GM19099 (cell line): ENCODE results near the gene RPTOR.

Experiments used
- POLR2A ChIP-seq: IDR thresholded peaks from 3 replicates; pipeline ENCODE4 v1.6.1; 2011; ENCODE audit warnings: low read depth; ENCODE audit not compliant: insufficient read length; ENCODE audit errors: extremely low read depth

Gene RPTOR

GRCh38 chr17:80878876-80879722 is 334.5 kb downstream of the RPTOR start:
- TF ChIP-seq POLR2A = no peak

GRCh38 chr17:80879723-80880647 is 335.3 kb downstream of the RPTOR start:
- TF ChIP-seq POLR2A = no peak

DNA sequence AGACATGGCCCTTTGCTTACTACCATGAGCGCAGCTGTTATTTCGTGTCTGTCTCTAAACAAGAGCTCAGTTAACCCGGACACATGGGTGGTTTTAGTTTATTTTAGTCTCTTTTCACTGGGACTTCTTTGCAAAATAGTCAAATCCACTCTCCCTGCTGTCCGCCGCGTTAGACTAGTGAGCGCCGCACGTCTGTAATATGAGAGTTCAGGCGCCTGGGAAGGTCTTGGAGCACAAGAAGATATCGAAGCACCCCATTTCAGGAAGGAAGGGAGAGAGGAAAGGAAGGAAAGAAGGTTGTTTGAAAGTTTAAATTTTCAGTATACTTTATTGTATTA is 336.0 kb downstream of the RPTOR start:
- TF ChIP-seq POLR2A = no peak

- TF ChIP-seq POLR2A = no peak
These were observed 336.7 kb downstream of the RPTOR start for GRCh38 chr17:80881306-80881705.

- TF ChIP-seq POLR2A = no peak
These were observed 337.7 kb downstream of the RPTOR start for GRCh38 chr17:80882323-80882722.

DNA sequence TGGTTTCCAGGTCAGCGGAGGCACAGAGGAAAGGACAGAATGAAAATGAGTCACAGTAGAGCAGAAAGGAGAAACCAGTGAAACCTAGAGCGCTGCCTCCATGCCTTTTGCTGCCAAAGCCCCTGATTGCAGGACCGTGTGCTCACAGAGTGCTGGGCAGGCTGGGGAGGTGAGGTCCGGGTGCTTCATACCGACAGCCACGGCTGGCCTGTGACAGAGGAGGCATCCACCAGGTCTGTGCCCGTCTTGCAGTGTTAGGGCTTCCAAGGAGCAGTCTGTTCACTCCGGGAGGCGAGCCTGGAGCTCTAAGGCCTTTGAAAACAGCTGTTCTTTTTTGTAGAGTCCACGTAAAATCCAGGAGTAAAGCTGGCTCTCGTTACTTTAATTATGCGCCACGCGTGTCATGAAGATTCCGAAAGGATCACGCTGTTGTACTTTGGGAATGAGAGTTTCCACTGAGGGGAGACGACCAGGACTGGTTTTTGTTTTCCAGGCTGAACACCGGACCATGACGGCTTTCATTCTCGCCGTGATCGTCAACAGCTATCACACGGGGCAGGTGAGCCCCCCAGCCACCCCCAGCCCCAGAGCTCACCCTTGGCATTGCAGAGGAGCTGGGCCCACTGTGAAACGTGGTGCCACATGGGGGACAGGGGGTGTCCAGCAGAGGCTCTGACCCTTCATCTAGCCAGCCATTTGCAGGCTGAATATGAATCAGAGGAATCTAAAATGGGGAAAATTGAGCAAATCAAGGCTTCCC is 338.5 kb downstream of the RPTOR start:
- TF ChIP-seq POLR2A = no peak

DNA sequence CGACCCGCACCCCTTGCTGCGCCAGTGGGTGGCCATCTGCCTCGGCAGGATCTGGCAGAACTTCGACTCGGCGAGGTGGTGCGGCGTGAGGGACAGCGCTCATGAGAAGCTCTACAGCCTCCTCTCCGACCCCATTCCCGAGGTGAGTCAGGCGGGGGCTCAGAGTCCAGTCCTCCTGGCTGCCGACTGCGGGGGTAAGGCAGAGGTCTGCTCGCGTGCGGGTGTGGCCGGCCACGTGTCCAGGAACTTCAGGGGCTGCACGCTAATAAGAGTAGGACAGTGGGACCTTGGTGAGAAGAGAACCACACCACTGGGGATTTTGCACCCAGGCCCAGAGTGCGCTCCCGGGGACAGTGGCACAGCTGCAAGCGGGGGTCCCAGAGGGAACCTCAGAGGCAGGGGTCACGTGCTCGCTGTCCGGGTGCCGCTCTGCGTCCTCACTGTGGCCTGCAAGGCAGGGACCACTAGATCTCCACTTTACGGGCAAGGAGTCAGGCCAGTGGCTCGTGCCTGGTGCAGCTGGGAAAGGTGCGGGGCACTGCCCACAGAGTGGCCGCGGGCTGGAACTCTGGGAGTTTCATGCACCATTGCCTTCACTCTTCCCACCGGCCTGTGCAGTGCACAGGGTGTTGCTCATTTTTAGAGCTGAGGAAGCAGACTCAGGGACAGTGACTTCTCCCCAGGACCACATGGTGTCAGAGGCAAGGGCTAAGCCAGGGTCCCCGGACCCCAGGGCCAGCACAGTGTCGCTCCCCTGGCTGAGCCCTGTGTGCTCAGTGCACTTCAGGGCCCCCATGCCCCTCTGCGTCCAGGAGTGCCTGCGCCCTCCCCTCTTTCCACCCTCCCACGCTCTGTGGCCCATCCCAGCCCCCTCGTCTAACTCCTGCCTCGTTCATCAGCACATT is 339.4 kb downstream of the RPTOR start:
- no peak for TF ChIP-seq POLR2A

- TF ChIP-seq POLR2A = no peak
These were observed 340.2 kb downstream of the RPTOR start for GRCh38 chr17:80884811-80885210.

DNA sequence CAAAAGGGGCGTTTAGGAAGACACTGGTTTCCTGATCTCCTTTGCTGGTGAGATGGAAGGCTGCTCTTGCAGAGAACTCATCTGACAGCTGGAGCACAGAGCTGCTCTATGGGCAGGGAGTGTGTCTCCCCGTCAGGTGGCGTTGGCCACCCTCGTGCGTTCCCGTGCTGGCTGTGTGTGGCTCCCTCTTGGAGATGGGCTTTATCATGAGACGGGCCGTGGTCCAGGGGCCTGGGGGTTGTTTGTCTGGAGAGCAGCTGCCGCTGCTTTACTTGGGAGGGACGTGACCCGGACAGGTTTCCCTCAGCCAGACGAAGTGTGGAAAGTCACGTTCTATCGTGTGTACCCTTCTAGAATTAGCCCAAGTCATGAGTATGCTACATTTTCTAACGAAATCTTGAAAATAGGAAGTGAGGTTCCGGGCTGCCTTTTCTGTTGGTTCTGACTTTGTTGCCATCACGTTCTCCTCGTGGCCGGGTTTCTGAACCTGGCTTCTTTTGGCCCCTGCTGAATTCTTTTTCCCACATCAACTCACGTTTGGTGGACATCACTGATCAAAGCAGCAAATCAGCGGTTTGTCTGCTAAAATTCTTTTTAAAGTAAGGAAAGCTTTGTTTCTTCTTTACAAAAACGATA is 341.4 kb downstream of the RPTOR start:
- TF ChIP-seq POLR2A = no peak

DNA sequence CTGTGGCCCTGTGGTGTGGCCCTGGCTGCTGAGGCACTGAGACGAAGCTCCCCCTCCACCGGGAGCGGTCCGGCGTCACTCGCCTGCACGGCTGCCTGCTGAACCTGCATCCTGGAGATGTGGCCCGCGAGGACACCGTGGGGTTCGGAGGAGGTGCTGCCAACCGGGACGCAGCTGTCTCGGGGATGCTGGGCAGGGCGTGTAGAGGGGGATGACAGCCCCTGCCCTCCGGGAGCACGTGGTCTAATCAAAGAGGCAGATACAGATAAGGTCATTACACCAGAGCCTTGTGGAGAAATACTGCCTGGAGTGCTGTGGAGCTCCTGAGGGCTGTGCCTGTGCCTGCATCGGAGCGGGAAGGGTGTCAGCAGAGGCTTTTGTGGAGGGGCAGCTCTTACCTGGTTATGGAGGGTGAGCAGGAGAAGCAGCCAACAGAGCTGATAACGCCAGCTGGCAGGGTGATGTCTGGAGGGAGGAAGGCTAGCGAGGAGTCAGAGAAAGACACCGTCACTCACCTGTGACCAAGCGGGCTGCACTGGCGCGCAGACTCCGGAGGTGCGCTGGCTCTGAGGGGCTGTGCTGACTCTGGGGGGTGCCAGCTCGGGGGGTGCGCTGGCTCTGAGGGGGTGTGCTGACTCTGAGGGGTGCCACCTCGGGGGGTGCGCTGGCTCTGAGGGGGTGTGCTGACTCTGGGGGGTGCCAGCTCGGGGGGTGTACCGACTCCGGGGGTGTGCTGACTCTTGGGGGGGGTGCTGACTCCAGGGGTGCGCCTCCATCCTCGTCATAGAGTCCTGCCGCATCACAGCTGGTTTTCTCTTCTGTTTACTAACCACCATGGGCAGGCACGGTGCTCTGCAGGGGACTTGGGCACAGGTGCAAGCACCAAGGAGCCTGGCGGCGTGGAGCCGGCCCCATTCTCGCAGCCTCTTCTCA is 342.3 kb downstream of the RPTOR start:
- no peak for TF ChIP-seq POLR2A

- TF ChIP-seq POLR2A = no peak
These were observed 343.1 kb downstream of the RPTOR start for GRCh38 chr17:80887639-80888175.
